CD4-positive, alpha-beta memory T cell (primary cell): ENCODE measurements around the gene HSPA12A. TPM values are rescaled to one million over a fixed set of nuclear protein-coding genes. Genes with fewer than 3 reads are reported as not detected.

Experiments used
- CTCF ChIA-PET: fragments of 350-600 bp; sonication (Branson Sonifier 250); formaldehyde crosslinking; loops from one replicate; lab custom pipeline; 2021; ENCODE audit warnings: inconsistent platforms; ENCODE audit not compliant: partially characterized antibody; lab: Charles Lee
- POLR2A ChIA-PET: fragments of 350-600 bp; sonication (Branson Sonifier 250); formaldehyde crosslinking; loops from one replicate; lab custom pipeline; 2021; ENCODE audit not compliant: partially characterized antibody; lab: Charles Lee
- DNase-seq, 5 donors: peaks; one replicate each; pipeline versions ENCODE4 v3.0.0 to v3.0.0-alpha.2; 2020 to 2022; ENCODE audit warnings: mixed read lengths in 1 of 5
- H3K27ac ChIP-seq: one replicate; pipeline ENCODE4 v1.7.0; 2013; ENCODE audit warnings: low read depth, low read length
- H3K27me3 ChIP-seq: 2 replicates; pipeline ENCODE4 v1.7.0; 2013; ENCODE audit warnings: mild to moderate bottlenecking, low read length, moderate library complexity; ENCODE audit not compliant: insufficient read depth
- H3K36me3 ChIP-seq: 2 replicates; pipeline ENCODE4 v1.7.0; 2013; ENCODE audit warnings: mild to moderate bottlenecking, low read length, moderate library complexity; ENCODE audit not compliant: insufficient read depth
- H3K4me1 ChIP-seq: 2 replicates; pipeline ENCODE4 v1.7.0; 2013; ENCODE audit warnings: mild to moderate bottlenecking, low read length, moderate library complexity; ENCODE audit not compliant: insufficient read depth
- H3K4me3 ChIP-seq, 2 donors: one replicate each; pipeline ENCODE4 v1.7.0; 2013; ENCODE audit warnings: low read length in 2 of 2, mild to moderate bottlenecking in 1 of 2
- H3K9me3 ChIP-seq, 2 donors: one replicate each; pipeline ENCODE4 v1.7.0; 2013; ENCODE audit warnings: low read length in 2 of 2, control low read depth in 1 of 2; ENCODE audit not compliant: control insufficient read depth in 1 of 2
- H3K27ac Mint-ChIP-seq, 7 donors: one replicate each; pipeline ENCODE4 v1.8.0; 2020 to 2021; ENCODE audit warnings: mixed read lengths in 7 of 7, mild to moderate bottlenecking in 6 of 7, inconsistent platforms in 3 of 7, moderate library complexity in 3 of 7
- H3K27me3 Mint-ChIP-seq, 2 donors: one replicate each; pipeline ENCODE4 v1.8.0; 2020 to 2021; ENCODE audit warnings: mixed read lengths in 2 of 2
- H3K36me3 Mint-ChIP-seq, 2 donors: one replicate each; pipeline ENCODE4 v1.8.0; 2020 to 2021; ENCODE audit warnings: mixed read lengths in 2 of 2, inconsistent platforms in 1 of 2, mild to moderate bottlenecking in 1 of 2
- H3K4me1 Mint-ChIP-seq, 4 donors: one replicate each; pipeline ENCODE4 v1.8.0; 2020 to 2021; ENCODE audit warnings: mixed read lengths in 4 of 4, mild to moderate bottlenecking in 1 of 4
- H3K4me3 Mint-ChIP-seq, 8 donors: one replicate each; pipeline ENCODE4 v1.8.0; 2020 to 2021; ENCODE audit warnings: mixed read lengths in 8 of 8, mild to moderate bottlenecking in 7 of 8, moderate library complexity in 6 of 8, inconsistent platforms in 3 of 8
- H3K9me3 Mint-ChIP-seq, 8 donors: one replicate each; pipeline ENCODE4 v1.8.0; 2020 to 2021; ENCODE audit warnings: mixed read lengths in 8 of 8, mild to moderate bottlenecking in 5 of 8, inconsistent platforms in 3 of 8, moderate library complexity in 1 of 8
- intact Hi-C: fragments of 100-400 bp; cut with micrococcal nuclease; formaldehyde crosslinking; loops from one replicate; pipeline ENCODE4 v1.15.1; 2023
- polyA plus RNA-seq, 2 donors: library from polyadenylated mRNA; unstranded; fragments of 300-500 nt; fragmentation: Illumina TruSeq; gene quantifications; one replicate each; pipeline ENCODE4 v1.2.3, GENCODE V29; 2021
- total RNA-seq, 2 experiments: library from RNA; stranded (reverse); gene quantifications; one replicate each; pipeline ENCODE4 v1.2.3, GENCODE V29; 2021

Gene HSPA12A
- total and polyA plus RNA-seq, 4 experiments from 2014 or later, result 0.14 to 0.64 (median 0.36) TPM; not detected in 1

- DNase-seq, result no peak
Observed at GRCh38 chr10:116687633-116688032, 54.7 kb downstream of the HSPA12A start.

GRCh38 chr10:116686632-116687031, 55.7 kb downstream of the HSPA12A start:
- H3K27ac ChIP-seq, result no peak overlapping the region
- no peaks in the 10 kb centered on the region for H3K36me3 ChIP-seq
- no peaks in the 10 kb centered on the region for H3K36me3 Mint-ChIP-seq
- ChIA-PET POLR2A (no interaction called here), CTCF (interaction anchor here (0.9 to 10.2 kb wide), 3 partner anchors 11 to 488 kb away, joined by 3 to 118 read pairs (median 3); no protein-coding TSS in a partner anchor)
- peaks cover 6 to 25% of the 10 kb centered on the region in 2 donors for H3K27me3 Mint-ChIP-seq
- H3K9me3 ChIP-seq, result no peaks in the 10 kb centered on the region
- DNase-seq, result no peak
- H3K4me1 ChIP-seq, result no peaks in the 10 kb centered on the region
- peaks cover 0 to 2% (median 0%) of the 10 kb centered on the region in 4 donors for H3K4me1 Mint-ChIP-seq
- H3K9me3 Mint-ChIP-seq, result no peaks in the 10 kb centered on the region
- H3K27me3 ChIP-seq, result no peaks in the 10 kb centered on the region
- no peak overlapping the region for H3K4me3 Mint-ChIP-seq
- H3K27ac Mint-ChIP-seq, result no peak overlapping the region
- intact Hi-C loops, result no loop called here
- no peak overlapping the region for H3K4me3 ChIP-seq

More at GRCh38 chr10:116687633-116688032, 54.7 kb downstream of the HSPA12A start:
- no peaks in the 10 kb centered on the region for H3K9me3 ChIP-seq
- Mint-ChIP-seq H3K9me3 (no peaks in the 10 kb centered on the region), H3K36me3 (no peaks in the 10 kb centered on the region), H3K27me3 (peaks cover 5 to 23% of the 10 kb centered on the region in 2 donors), H3K27ac (no peak overlapping the region), H3K4me1 (no peaks in the 10 kb centered on the region), H3K4me3 (no peak overlapping the region)
- CTCF ChIA-PET, result interaction anchor here (1.1 to 10.2 kb wide), 2 partner anchors 100 to 487 kb away, joined by 3 to 118 read pairs; no protein-coding TSS in a partner anchor
- H3K27me3 ChIP-seq, result no peaks in the 10 kb centered on the region
- H3K4me3 ChIP-seq, result no peak overlapping the region
- H3K27ac ChIP-seq, result no peak overlapping the region
- H3K4me1 ChIP-seq, result no peaks in the 10 kb centered on the region
- POLR2A ChIA-PET, result no interaction called here
- H3K36me3 ChIP-seq, result no peaks in the 10 kb centered on the region
- intact Hi-C loops, result no loop called here

GRCh38 chr10:116685807-116686206, 56.6 kb downstream of the HSPA12A start:
- H3K27me3 ChIP-seq, result no peaks in the 10 kb centered on the region
- POLR2A ChIA-PET, result no interaction called here
- no peak overlapping the region for H3K4me3 ChIP-seq
- Mint-ChIP-seq H3K27me3 (peaks cover 6 to 18% of the 10 kb centered on the region in 2 donors), H3K9me3 (no peaks in the 10 kb centered on the region), H3K4me3 (no peak overlapping the region), H3K36me3 (no peaks in the 10 kb centered on the region), H3K4me1 (peaks cover 0 to 2% (median 0%) of the 10 kb centered on the region in 4 donors), H3K27ac (no peak overlapping the region)
- H3K4me1 ChIP-seq, result no peaks in the 10 kb centered on the region
- intact Hi-C loops, result no loop called here
- CTCF ChIA-PET, result interaction anchor here (1.1 to 10.2 kb wide), 4 partner anchors 32 to 489 kb away, joined by 3 to 118 read pairs (median 3); no protein-coding TSS in a partner anchor
- no peak overlapping the region for H3K27ac ChIP-seq
- DNase-seq, result no peak
- H3K9me3 ChIP-seq, result no peaks in the 10 kb centered on the region
- H3K36me3 ChIP-seq, result no peaks in the 10 kb centered on the region

- no peak for DNase-seq
- no peaks in the 10 kb centered on the region for H3K36me3 Mint-ChIP-seq
- H3K4me3 ChIP-seq, result no peak overlapping the region
- no peaks in the 10 kb centered on the region for H3K27me3 ChIP-seq
- peaks cover 0 to 2% (median 0%) of the 10 kb centered on the region in 4 donors for H3K4me1 Mint-ChIP-seq
- H3K27ac Mint-ChIP-seq, result no peak overlapping the region
- H3K4me3 Mint-ChIP-seq, result no peak overlapping the region
- intact Hi-C loops, result no loop called here
- H3K27me3 Mint-ChIP-seq, result peaks cover 6 to 18% of the 10 kb centered on the region in 2 donors
- no peaks in the 10 kb centered on the region for H3K4me1 ChIP-seq
- CTCF ChIA-PET, result interaction anchor here (1.1 to 10.2 kb wide), 4 partner anchors 33 to 490 kb away, joined by 3 to 118 read pairs (median 3); no protein-coding TSS in a partner anchor
- POLR2A ChIA-PET, result no interaction called here
- H3K9me3 ChIP-seq, result no peaks in the 10 kb centered on the region
- no peaks in the 10 kb centered on the region for H3K36me3 ChIP-seq
- no peak overlapping the region for H3K27ac ChIP-seq
- no peaks in the 10 kb centered on the region for H3K9me3 Mint-ChIP-seq
Observed at GRCh38 chr10:116684781-116685180, 57.6 kb downstream of the HSPA12A start.

- H3K9me3 Mint-ChIP-seq, result no peaks in the 10 kb centered on the region
- intact Hi-C loops, result no loop called here
- Histone ChIP-seq H3K4me1 (no peaks in the 10 kb centered on the region), H3K4me3 (no peak overlapping the region), H3K9me3 (no peaks in the 10 kb centered on the region), H3K27me3 (no peaks in the 10 kb centered on the region), H3K27ac (no peak overlapping the region), H3K36me3 (no peaks in the 10 kb centered on the region)
- peaks cover 3 to 10% of the 10 kb centered on the region in 2 donors for H3K27me3 Mint-ChIP-seq
- no peaks in the 10 kb centered on the region for H3K36me3 Mint-ChIP-seq
- ChIA-PET POLR2A (no interaction called here), CTCF (interaction anchor here (0.8 to 10.2 kb wide), 4 partner anchors 79 to 491 kb away, joined by 4 to 118 read pairs (median 14); no protein-coding TSS in a partner anchor)
- H3K4me1 Mint-ChIP-seq, result peaks cover 0 to 2% (median 0%) of the 10 kb centered on the region in 4 donors
- H3K4me3 Mint-ChIP-seq, result no peak overlapping the region
- no peak overlapping the region for H3K27ac Mint-ChIP-seq
- DNase-seq, result no peak
Observed at GRCh38 chr10:116683821-116684220, 58.5 kb downstream of the HSPA12A start.

GRCh38 chr10:116683166-116683565, 59.2 kb downstream of the HSPA12A start:
- Mint-ChIP-seq H3K27me3 (peaks cover 1 to 8% of the 10 kb centered on the region in 2 donors), H3K4me1 (peaks cover 0 to 2% (median 0%) of the 10 kb centered on the region in 4 donors), H3K4me3 (peak overlapping the region in 1 of 8 donors; percentile 20), H3K9me3 (no peaks in the 10 kb centered on the region), H3K36me3 (no peaks in the 10 kb centered on the region), H3K27ac (peak overlapping the region in 1 of 7 donors; percentile 22)
- Histone ChIP-seq H3K36me3 (no peaks in the 10 kb centered on the region), H3K27me3 (no peaks in the 10 kb centered on the region), H3K9me3 (no peaks in the 10 kb centered on the region), H3K4me1 (no peaks in the 10 kb centered on the region), H3K27ac (no peak overlapping the region), H3K4me3 (no peak overlapping the region)
- no peak for DNase-seq
- intact Hi-C loops, result no loop called here
- CTCF ChIA-PET, result interaction anchor here (0.9 to 10.2 kb wide), 5 partner anchors 19 to 491 kb away, joined by 3 to 118 read pairs (median 7); no protein-coding TSS in a partner anchor
- POLR2A ChIA-PET, result no interaction called here

GRCh38 chr10:116679351-116679750, 63.0 kb downstream of the HSPA12A start:
- no peak overlapping the region for H3K27ac Mint-ChIP-seq
- CTCF ChIA-PET, result interaction anchor here (1.0 to 10.2 kb wide), 2 partner anchors 109 to 495 kb away, joined by 3 to 118 read pairs; no protein-coding TSS in a partner anchor
- DNase-seq, result no peak
- no peaks in the 10 kb centered on the region for H3K9me3 ChIP-seq
- intact Hi-C loops, result no loop called here
- peaks cover 1 to 4% of the 10 kb centered on the region in 2 donors for H3K27me3 Mint-ChIP-seq
- H3K27ac ChIP-seq, result no peak overlapping the region
- H3K36me3 Mint-ChIP-seq, result no peaks in the 10 kb centered on the region
- H3K4me3 ChIP-seq, result no peak overlapping the region
- no peak overlapping the region for H3K4me3 Mint-ChIP-seq
- peaks cover 0 to 2% (median 0%) of the 10 kb centered on the region in 8 donors for H3K9me3 Mint-ChIP-seq
- no peaks in the 10 kb centered on the region for H3K27me3 ChIP-seq
- no peaks in the 10 kb centered on the region for H3K36me3 ChIP-seq
- H3K4me1 ChIP-seq, result no peaks in the 10 kb centered on the region
- peaks cover 0 to 2% (median 0%) of the 10 kb centered on the region in 4 donors for H3K4me1 Mint-ChIP-seq
- POLR2A ChIA-PET, result no interaction called here
